ENCODE measurements around the gene CYP2U1.

The CYP2U1 gene

GRCh38 chr4:107930821-107931774, at the start of gene CYP2U1:
Gene CYP2U1, plus strand, starts transcription at chr4:107931549. Its CDS starts 95 bp downstream, at chr4:107931644.
- H3K9me3 ChIP-seq (ENCODE audit: control insufficient read depth, insufficient read depth, low read length), result no peaks in the 10 kb centered on the region
- WGBS (ENCODE audit: insufficient coverage, insufficient read length), result no CpG with 5 or more reads among the region's 78 CpGs
- H3K27ac ChIP-seq (ENCODE audit: low read length), result no peak within 1 kb of the TSS
- peaks cover 2% of the 10 kb centered on the region; the same call in 1 of the 2 replicates for H3K27me3 ChIP-seq (ENCODE audit: control insufficient read depth, insufficient read depth, low read length)
- peak within 1 kb of the TSS; percentile 42; the same call in 1 of the 2 replicates for H3K4me3 ChIP-seq (ENCODE audit: low read length)
- peak; percentile 43 for DNase-seq (ENCODE audit: low read depth, low spot score)
- H3K36me3 ChIP-seq (ENCODE audit: control insufficient read depth, insufficient read depth, low read length), result no peaks in the 10 kb centered on the region
- H3K4me1 ChIP-seq (ENCODE audit: control insufficient read depth, insufficient read depth, low read length), result 0 out of 2 replicates have a peak, but pooled peaks cover 1% of the 10 kb centered on the region

DNA sequence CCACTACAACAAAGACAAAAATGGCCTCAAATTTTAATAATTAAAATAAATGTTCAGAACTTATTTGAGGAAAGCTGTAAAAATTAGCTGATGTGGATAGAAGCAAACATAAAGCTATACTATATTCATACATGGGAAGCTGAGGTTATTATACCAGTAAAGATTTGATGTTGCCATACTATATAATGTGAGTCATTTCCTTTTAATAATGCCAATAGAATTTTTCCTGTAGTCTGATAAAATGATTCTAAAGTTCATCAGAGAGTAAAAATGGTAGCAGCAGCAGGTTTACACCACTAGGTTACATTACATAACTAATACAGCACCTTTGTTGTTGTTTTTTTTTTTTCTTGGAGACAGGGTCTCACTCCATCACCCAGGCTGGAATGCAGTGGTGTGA, 45.5 kb upstream of the CYP2U1 start:
- no peak overlapping the region for H3K27ac ChIP-seq (ENCODE audit: low read length)
- no peak for DNase-seq (ENCODE audit: low read depth, low spot score)
- H3K36me3 ChIP-seq (ENCODE audit: control insufficient read depth, insufficient read depth, low read length), result no peaks in the 10 kb centered on the region
- no peaks in the 10 kb centered on the region for H3K27me3 ChIP-seq (ENCODE audit: control insufficient read depth, insufficient read depth, low read length)
- no peak overlapping the region for H3K4me3 ChIP-seq (ENCODE audit: low read length)
- H3K4me1 ChIP-seq (ENCODE audit: control insufficient read depth, insufficient read depth, low read length), result no peaks in the 10 kb centered on the region
- H3K9me3 ChIP-seq (ENCODE audit: control insufficient read depth, insufficient read depth, low read length), result peaks cover 1% of the 10 kb centered on the region

DNA sequence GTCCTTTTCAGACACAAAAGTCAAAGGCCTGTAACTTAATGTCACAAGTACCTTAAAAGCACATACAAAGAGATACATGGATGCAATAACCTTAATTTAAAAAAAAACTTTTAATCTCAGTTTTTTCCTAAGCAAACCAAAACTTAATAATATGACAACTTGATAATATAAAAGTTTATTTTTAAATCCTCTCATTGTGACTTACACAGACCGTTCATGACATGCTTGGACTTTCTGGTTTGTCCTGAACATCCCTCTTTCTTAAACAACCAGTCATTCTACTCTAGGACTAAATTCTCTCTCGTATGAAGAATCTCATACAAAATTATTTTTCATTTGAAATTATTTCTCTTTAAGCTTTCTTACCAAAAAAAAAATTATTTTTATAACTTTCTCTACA, 43.1 kb upstream of the CYP2U1 start:
- Histone ChIP-seq H3K4me1 (ENCODE audit: control insufficient read depth, insufficient read depth, low read length) (no peaks in the 10 kb centered on the region), H3K27ac (ENCODE audit: low read length) (no peak overlapping the region), H3K36me3 (ENCODE audit: control insufficient read depth, insufficient read depth, low read length) (no peaks in the 10 kb centered on the region), H3K9me3 (ENCODE audit: control insufficient read depth, insufficient read depth, low read length) (peaks cover 1% of the 10 kb centered on the region), H3K27me3 (ENCODE audit: control insufficient read depth, insufficient read depth, low read length) (no peaks in the 10 kb centered on the region), H3K4me3 (ENCODE audit: low read length) (no peak overlapping the region)
- DNase-seq (ENCODE audit: low read depth, low spot score), result no peak
- no CpG with 5 or more reads among the region's 2 CpGs for WGBS (ENCODE audit: insufficient coverage, insufficient read length)

- Histone ChIP-seq H3K27me3 (ENCODE audit: control insufficient read depth, insufficient read depth, low read length) (no peaks in the 10 kb centered on the region), H3K4me3 (ENCODE audit: low read length) (no peak overlapping the region), H3K4me1 (ENCODE audit: control insufficient read depth, insufficient read depth, low read length) (no peaks in the 10 kb centered on the region), H3K9me3 (ENCODE audit: control insufficient read depth, insufficient read depth, low read length) (peaks cover 1% of the 10 kb centered on the region), H3K36me3 (ENCODE audit: control insufficient read depth, insufficient read depth, low read length) (no peaks in the 10 kb centered on the region), H3K27ac (ENCODE audit: low read length) (no peak overlapping the region)
- 100% methylated on average over 2 of the region's 2 CpGs for WGBS (ENCODE audit: insufficient coverage, insufficient read length)
- DNase-seq (ENCODE audit: low read depth, low spot score), result no peak
These were observed 40.6 kb upstream of the CYP2U1 start for GRCh38 chr4:107890779-107891178.

DNA sequence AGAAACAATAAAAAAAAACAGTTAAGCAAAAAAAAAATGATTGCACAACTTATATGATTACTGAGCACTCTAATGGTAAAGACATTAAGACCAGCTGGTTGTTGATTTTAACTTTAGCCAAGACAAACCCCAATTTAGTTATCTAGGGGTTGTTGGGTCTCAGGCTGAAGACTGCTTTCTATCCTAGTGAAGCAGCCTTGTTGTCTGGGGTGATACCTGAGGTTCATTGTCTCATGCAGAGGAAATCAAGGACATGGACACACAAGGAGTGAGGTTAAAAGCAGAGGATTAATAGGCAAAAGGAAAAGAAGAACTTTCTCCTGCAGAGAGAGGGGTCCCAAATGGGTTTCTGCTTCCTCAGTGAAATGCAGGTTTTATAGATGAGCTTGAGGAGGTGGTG, 40.0 kb upstream of the CYP2U1 start:
- Histone ChIP-seq H3K9me3 (ENCODE audit: control insufficient read depth, insufficient read depth, low read length) (peaks cover 1% of the 10 kb centered on the region), H3K27me3 (ENCODE audit: control insufficient read depth, insufficient read depth, low read length) (no peaks in the 10 kb centered on the region), H3K27ac (ENCODE audit: low read length) (no peak overlapping the region), H3K4me1 (ENCODE audit: control insufficient read depth, insufficient read depth, low read length) (no peaks in the 10 kb centered on the region), H3K36me3 (ENCODE audit: control insufficient read depth, insufficient read depth, low read length) (no peaks in the 10 kb centered on the region), H3K4me3 (ENCODE audit: low read length) (no peak overlapping the region)
- DNase-seq (ENCODE audit: low read depth, low spot score), result no peak

GRCh38 chr4:107893171-107894137, 37.9 kb upstream of the CYP2U1 start:
- no peaks in the 10 kb centered on the region for H3K36me3 ChIP-seq (ENCODE audit: control insufficient read depth, insufficient read depth, low read length)

DNA sequence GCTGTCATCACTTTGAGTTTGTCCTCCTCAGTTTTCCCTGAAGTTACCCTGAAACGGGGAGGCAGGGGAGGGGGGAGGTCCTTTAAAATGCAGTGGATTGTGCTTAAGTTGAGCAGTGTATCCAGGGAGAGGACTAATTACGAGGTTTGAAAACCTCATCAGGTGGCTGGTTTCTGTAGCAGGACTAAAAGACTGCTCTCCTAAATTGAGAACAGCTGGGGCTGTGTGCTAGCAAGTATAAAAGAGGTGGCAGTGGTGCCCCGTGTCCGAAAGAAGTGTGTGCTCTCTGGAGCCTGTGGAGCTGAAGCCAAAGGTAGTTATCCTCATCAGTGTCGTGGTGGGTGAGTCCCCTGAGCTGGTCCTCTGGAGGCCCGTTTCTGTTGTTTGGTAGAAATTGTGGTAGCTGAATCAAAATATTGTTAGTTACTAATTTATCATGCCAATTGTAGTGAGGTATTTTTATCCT, 37.2 kb upstream of the CYP2U1 start:
- Histone ChIP-seq H3K4me3 (ENCODE audit: low read length) (no peak overlapping the region), H3K4me1 (ENCODE audit: control insufficient read depth, insufficient read depth, low read length) (no peaks in the 10 kb centered on the region), H3K9me3 (ENCODE audit: control insufficient read depth, insufficient read depth, low read length) (no peaks in the 10 kb centered on the region; the same call in 1 of the 2 replicates), H3K36me3 (ENCODE audit: control insufficient read depth, insufficient read depth, low read length) (no peaks in the 10 kb centered on the region), H3K27me3 (ENCODE audit: control insufficient read depth, insufficient read depth, low read length) (no peaks in the 10 kb centered on the region), H3K27ac (ENCODE audit: low read length) (no peak overlapping the region)
- DNase-seq (ENCODE audit: low read depth, low spot score), result no peak
- no CpG with 5 or more reads among the region's 6 CpGs for WGBS (ENCODE audit: insufficient coverage, insufficient read length)

More at GRCh38 chr4:107893171-107894137, 37.9 kb upstream of the CYP2U1 start:
- no peak for DNase-seq (ENCODE audit: low read depth, low spot score)
- no peak overlapping the region for H3K27ac ChIP-seq (ENCODE audit: low read length)
- no peaks in the 10 kb centered on the region for H3K27me3 ChIP-seq (ENCODE audit: control insufficient read depth, insufficient read depth, low read length)
- H3K4me1 ChIP-seq (ENCODE audit: control insufficient read depth, insufficient read depth, low read length), result no peaks in the 10 kb centered on the region
- no peaks in the 10 kb centered on the region; the same call in 1 of the 2 replicates for H3K9me3 ChIP-seq (ENCODE audit: control insufficient read depth, insufficient read depth, low read length)
- WGBS (ENCODE audit: insufficient coverage, insufficient read length), result no CpG with 5 or more reads among the region's 4 CpGs
- H3K4me3 ChIP-seq (ENCODE audit: low read length), result no peak overlapping the region

- no peaks in the 10 kb centered on the region for H3K9me3 ChIP-seq (ENCODE audit: control insufficient read depth, insufficient read depth, low read length)
- no peaks in the 10 kb centered on the region for H3K4me1 ChIP-seq (ENCODE audit: control insufficient read depth, insufficient read depth, low read length)
- WGBS (ENCODE audit: insufficient coverage, insufficient read length), result no CpG with 5 or more reads among the region's 2 CpGs
- H3K36me3 ChIP-seq (ENCODE audit: control insufficient read depth, insufficient read depth, low read length), result no peaks in the 10 kb centered on the region
- no peak overlapping the region for H3K27ac ChIP-seq (ENCODE audit: low read length)
- no peak overlapping the region for H3K4me3 ChIP-seq (ENCODE audit: low read length)
- H3K27me3 ChIP-seq (ENCODE audit: control insufficient read depth, insufficient read depth, low read length), result no peaks in the 10 kb centered on the region
- DNase-seq (ENCODE audit: low read depth, low spot score), result no peak
These were observed 35.1 kb upstream of the CYP2U1 start for GRCh38 chr4:107896158-107896645.

DNA sequence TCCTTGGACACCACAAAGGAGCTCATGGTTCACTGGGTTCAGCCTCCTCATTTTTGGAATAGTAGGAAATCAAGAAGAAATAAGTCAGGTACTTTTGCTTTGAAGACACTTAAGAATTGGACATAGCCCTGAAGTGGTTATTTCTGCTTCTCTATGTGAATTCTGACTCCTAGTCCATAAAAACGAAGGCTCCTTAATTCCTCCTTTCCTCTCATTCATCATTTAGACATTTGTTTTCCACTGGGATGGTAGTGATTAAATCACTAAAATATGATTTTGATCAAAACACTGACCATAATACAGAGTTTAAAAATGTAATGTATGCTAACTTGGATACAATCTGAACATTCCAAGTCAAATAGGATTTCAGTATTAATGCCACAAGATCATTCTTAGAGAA, 34.7 kb upstream of the CYP2U1 start:
- no peak overlapping the region for H3K4me3 ChIP-seq (ENCODE audit: low read length)
- H3K4me1 ChIP-seq (ENCODE audit: control insufficient read depth, insufficient read depth, low read length), result no peaks in the 10 kb centered on the region
- H3K27ac ChIP-seq (ENCODE audit: low read length), result no peak overlapping the region
- H3K27me3 ChIP-seq (ENCODE audit: control insufficient read depth, insufficient read depth, low read length), result no peaks in the 10 kb centered on the region
- no peak for DNase-seq (ENCODE audit: low read depth, low spot score)
- no CpG with 5 or more reads among the region's 1 CpG for WGBS (ENCODE audit: insufficient coverage, insufficient read length)
- no peaks in the 10 kb centered on the region for H3K9me3 ChIP-seq (ENCODE audit: control insufficient read depth, insufficient read depth, low read length)
- H3K36me3 ChIP-seq (ENCODE audit: control insufficient read depth, insufficient read depth, low read length), result no peaks in the 10 kb centered on the region

DNA sequence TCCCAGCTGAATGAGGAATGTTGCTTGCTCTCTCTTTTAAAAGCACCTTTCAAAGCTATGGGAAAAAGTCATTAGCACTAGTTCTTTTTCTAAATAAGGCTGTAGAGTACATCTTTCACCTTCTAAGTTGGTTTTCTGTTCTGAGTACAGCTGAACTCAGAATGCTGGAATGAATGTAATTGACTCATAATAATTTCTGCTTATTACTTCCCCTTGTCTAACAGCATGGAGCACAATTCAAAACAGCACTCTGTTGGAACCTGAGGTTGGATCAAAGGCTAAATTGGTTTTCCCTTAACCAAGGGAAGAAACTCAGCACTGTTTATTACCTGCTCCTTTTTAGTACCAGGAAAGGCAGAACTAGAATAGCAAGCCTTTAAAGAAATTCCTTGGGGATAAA, 33.5 kb upstream of the CYP2U1 start:
- Histone ChIP-seq H3K4me1 (ENCODE audit: control insufficient read depth, insufficient read depth, low read length) (no peaks in the 10 kb centered on the region), H3K27ac (ENCODE audit: low read length) (no peak overlapping the region)
- DNase-seq (ENCODE audit: low read depth, low spot score), result no peak

More for the DNA sequence above, 33.5 kb upstream of the CYP2U1 start:
- H3K4me3 ChIP-seq (ENCODE audit: low read length), result no peak overlapping the region
- H3K36me3 ChIP-seq (ENCODE audit: control insufficient read depth, insufficient read depth, low read length), result no peaks in the 10 kb centered on the region
- H3K9me3 ChIP-seq (ENCODE audit: control insufficient read depth, insufficient read depth, low read length), result no peaks in the 10 kb centered on the region
- H3K27me3 ChIP-seq (ENCODE audit: control insufficient read depth, insufficient read depth, low read length), result no peaks in the 10 kb centered on the region

All from iPS DF 6.9 (cell line).